LNCAP (cell line): Measurements from ENCODE around the gene ADAMTS19.

Source experiments
- TF ChIP-seq, protein P1 (sequence below): fragments of 450-650 bp; IDR thresholded peaks from 2 replicates; pipeline ENCODE4 v1.5.1; 2017; ENCODE audit warnings: mild to moderate bottlenecking

The ADAMTS19 gene

DNA sequence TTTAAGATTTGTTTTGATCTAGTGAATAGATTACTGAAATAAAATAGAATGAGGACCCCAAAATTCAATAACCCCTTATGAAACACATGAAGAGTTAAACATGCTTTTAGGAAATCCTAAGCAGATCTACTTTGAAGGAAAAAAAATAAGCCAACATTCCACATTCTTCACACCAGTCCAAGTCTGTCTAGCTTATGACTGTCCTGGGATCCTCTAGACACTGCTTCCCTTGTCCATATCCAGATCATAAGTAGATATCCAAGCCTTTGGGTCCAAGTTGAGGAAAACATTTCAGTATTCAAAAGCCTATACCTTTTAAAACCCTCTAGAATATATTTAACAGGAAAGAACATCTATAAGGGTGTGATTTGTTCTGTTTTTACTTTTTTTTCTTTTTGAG lies 228.9 kb downstream of the ADAMTS19 start:
- TF ChIP-seq, protein P1, sequence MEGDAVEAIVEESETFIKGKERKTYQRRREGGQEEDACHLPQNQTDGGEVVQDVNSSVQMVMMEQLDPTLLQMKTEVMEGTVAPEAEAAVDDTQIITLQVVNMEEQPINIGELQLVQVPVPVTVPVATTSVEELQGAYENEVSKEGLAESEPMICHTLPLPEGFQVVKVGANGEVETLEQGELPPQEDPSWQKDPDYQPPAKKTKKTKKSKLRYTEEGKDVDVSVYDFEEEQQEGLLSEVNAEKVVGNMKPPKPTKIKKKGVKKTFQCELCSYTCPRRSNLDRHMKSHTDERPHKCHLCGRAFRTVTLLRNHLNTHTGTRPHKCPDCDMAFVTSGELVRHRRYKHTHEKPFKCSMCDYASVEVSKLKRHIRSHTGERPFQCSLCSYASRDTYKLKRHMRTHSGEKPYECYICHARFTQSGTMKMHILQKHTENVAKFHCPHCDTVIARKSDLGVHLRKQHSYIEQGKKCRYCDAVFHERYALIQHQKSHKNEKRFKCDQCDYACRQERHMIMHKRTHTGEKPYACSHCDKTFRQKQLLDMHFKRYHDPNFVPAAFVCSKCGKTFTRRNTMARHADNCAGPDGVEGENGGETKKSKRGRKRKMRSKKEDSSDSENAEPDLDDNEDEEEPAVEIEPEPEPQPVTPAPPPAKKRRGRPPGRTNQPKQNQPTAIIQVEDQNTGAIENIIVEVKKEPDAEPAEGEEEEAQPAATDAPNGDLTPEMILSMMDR, result no peak

DNA sequence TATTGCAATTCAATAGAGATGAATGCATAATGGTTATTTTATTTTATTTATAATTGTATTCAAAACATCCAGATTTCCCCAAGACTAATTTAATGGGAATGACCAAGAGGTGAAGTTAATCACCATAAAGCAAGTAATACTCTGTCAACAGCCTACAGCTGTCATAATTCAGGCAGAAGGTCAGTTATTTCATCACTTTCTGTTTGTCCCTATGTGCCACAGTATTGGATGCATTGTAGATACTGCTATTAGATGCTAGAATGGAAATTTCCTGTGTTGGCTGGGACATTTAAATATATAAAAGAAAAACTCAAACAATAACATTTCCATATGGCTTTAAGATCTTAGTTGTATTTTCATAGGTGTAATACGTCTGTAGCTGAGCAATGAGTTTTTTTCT lies 231.1 kb downstream of the ADAMTS19 start:
- TF ChIP-seq, protein P1, result no peak

DNA sequence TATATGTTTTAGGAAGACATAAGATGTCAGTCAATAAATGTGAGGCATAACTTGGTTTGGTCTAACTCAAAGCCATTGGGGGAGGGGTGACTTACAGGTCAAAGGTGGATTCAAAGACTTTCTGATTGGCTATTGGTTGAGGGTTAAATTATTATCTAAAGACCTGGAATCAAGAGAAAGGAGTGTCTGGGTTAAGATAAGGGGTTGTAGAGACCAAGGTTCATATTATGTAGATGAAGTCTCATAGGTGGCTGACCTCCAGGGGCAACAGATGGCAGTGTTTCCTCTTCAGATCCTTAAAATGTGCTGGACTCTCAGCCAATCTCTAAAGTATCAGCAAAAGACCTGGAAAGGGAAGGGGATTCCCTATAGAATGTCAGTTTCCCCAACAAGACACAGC lies 236.5 kb downstream of the ADAMTS19 start:
- TF ChIP-seq, protein P1, result no peak

DNA sequence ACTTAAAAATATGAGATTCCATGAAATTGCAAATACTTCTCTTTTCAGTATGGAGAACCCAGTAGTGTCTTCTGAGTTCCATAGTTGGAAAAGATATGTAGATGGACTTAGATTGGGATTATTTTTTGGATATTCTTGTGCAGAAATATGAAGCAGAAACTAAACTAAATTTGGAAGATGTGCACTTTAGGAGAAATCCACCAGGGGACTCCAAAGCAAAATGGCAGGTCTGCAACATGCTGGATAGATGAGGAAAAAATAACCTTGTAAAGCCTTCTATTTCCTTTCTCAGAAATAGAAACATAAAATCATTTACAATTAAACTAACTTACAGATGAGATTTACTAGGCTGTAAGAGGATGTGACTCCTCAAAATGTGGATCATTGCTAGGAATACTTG lies 238.6 kb downstream of the ADAMTS19 start:
- TF ChIP-seq, protein P1, result no peak

DNA sequence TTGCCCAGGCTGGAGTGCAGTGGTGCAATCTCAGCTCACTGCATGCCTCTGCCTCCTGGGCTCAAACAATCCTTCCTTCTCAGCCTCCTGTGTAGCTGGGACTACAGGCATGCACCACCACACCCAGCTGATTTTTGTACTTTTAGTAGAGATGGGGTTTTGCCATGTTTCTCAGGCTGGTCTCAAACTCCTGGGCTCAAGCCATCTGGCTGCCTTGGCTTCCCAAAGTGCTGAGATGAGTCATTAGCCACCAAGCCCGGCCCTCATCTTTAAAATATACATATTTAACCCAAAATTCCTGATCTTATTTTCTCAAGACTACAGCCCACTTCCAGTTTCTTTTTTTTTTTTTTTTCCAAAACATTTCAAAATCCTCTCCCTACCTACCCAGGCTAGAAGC lies 256.1 kb downstream of the ADAMTS19 start:
- TF ChIP-seq, protein P1, result no peak

DNA sequence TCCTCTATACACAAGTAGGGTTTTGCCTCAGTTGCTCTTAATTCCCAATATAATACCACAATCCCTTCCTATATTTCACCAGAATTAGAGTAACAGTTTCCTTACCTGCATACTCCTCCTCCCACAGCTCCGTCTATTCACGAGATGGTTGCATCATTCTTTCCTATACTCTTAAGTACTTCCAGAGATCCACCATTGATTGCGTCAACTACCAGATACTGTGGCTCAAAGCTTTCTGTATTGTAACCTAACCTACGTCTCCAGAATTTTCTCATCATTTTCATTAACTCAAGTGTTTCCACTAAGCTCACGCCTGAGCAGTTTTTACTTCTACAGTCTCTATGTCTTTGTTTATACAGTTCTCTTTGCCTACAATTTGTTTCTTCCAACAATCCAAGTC lies 256.6 kb downstream of the ADAMTS19 start:
- TF ChIP-seq, protein P1, result no peak

DNA sequence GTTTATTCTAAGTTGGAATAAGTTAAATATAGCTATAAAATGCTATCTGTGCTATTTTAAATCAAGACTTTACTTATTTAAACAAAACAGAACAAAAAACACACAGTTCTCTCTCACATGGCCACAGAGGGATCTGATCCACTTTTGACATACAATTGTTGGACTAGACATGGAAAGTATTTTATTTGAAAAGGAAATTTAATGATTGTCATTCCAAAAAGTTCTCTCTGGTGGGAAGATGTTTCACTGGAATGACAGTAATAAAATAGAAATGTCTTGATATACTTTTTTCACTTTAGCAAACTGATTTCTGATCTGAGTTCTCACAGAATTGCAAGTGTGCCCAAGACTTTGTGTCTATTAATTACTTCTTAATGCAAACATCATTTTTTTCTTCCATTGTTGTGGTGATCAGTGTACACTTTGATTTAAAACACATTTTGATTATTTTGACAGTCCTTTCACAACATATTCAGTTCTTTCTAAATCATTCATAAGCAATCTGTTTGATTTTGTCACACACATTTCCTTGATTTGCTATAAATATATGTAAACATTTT lies 257.7 kb downstream of the ADAMTS19 start:
- TF ChIP-seq, protein P1, result no peak

DNA sequence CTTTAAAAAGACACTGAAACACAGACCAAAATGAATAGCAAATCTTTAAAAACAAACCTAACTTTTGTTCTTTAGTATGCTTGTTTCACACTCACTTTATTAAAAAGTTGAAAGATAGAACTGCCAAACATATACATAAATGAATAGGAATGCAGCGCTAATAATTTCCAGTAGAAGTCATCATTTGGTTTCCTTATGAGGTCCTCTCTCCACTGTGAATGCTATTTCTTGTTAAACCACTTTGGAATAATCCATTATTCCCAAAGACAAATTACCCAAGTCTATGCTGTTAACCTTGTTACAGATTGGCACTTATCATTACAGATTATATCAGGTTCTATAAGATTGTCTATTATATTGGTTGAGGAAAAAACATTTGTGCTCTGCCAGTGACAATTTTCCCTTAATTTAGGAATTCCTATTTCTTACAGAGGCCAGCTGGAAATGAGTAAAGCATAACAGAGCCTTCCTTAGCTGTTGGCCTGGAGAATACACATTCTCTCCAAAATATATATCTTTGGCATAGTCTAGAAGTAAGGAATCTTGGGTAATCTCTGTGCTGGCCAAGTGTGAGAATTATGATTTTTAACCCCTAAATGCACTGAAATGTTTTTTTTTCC lies 258.5 kb downstream of the ADAMTS19 start:
- TF ChIP-seq, protein P1, result no peak
